Stimulated activated CD8-positive, alpha-beta memory T cell treated with anti-CD3 and anti-CD28 coated beads, Interleukin-4, amount 100 ng/mL, for 4 hours (primary cell): ENCODE measurements around the gene FERMT3.
"Not testable (repeated sequence)": the region's sequence is repeated elsewhere in the genome, so short reads cannot be mapped to it uniquely, and the experiment has no call there.

Source experiments
- DNase-seq, 2 donors: peaks; one replicate each; pipeline ENCODE4 v3.0.0-alpha.2; 2020; ENCODE audit warnings: low read depth in 2 of 2, low spot score in 1 of 2

The FERMT3 gene

DNA sequence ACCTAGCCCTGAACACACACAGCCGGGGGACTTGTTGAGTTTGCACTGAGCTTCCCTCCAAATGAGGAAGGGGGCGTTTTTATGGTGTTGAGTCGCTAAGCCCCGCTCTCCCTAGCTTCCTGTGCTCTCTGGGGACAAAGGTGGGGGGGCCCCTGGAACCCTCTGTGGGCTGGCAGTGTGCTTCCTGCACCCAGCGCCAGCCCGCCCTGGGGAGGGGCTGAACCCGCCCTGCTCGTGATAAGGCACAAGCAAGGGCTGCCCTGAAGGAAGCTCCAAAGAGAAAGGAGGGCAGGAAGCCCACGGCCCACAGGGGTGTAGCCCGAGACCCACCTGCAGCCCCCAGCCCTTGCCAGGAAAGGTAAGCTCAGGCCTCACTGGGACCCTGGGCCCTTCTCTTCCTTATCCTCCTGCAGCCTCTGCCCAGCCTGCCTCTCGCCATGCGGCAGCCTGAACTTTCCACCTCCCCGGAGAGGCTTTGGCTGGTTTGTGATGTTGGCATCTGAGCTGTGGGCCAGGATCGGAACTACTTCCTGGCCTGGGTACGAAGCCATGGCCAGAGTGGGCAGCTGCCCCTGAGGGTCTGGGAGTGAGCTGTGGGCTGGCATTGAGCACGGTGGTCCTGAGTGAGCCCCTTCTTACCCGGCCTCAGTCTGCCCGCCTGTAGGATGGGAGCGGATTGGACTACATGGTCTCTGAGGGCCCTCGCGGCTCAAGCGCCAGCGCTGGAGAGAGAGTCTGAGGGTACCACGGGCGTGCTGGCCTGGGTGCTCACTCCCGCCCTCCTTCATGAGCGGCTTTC, at the start of gene FERMT3:
FERMT3 (plus strand) TSS at position 265 of the 799 bp plus-strand sequence. CDS start 644 bp downstream, outside the sequence.
- DNase-seq = peak in 1 of 2 donors; percentile 57

DNA sequence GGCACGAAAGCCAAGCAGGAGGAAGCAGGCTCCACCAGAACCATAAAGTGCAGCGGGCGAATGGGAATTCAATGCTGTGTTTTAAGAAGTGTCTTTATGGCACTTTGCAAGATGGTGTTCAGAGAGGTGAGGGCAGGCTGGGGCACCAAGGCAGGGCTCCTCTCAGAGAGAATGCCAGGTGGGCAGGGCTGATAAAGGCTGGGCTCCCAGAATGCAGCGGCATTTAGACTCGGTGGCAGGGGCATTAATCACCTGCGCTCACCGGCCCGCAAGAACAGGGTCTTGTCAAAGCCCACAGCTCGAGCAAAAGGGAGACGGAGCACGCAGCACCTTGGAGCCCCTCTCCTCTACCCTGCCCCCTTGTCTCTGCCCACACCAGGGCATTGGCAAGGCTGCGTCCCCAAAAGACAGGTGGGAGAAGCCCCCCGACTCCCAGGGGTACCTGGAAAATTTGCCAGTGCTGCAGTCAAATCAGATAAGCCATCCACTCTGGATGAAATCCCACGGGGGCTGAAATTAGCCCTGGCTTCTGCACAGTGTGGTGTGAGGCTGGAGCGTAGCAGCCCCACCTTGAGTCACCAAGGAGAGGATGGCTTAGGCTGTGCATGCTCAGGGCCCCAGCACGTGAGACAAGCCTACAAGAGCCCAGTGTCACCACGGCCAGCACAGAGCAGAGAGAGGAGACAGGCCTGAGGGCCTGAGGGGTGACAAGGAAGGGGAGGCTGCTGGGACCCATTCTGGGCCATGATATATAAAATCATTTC, 48.7 kb upstream of the FERMT3 start:
- no peak for DNase-seq

DNA sequence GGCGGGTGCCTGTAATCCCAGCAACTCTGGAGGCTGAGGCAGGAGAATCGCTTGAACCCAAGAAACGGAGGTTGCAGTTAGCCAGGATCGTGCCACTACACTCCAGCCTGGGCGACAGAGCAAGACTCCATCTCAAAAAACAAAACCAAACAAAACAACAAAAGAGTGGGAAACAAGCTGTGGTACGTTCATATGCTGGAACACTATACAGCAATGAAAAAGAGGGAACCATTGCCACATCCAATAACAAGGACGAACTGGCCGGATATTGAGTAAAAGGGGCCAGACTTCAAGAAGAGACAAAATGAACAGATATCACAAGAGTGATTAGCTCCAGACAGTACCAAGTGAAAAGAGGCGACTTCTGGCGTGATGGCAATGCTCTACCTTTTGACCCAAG, 45.5 kb upstream of the FERMT3 start:
- no peak for DNase-seq

DNA sequence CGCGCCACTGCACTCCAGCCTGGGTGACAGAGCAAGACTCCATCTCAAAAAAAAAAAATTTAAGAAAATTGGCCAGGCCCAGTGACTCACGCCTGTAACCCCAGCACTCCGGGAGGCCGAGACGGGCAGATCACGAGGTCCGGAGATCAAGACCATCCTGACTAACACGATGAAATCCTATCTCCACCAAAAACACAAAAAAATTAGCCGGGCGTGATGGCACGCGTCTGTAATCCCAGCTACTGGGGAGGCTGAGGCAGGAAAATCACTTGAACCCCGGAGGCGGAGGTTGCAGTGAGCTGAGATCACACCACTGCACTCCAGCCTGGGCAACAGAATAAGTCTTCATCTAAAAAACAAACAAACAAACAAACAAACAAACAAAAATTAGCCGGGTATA, 43.8 kb upstream of the FERMT3 start:
- DNase-seq = not testable (repeated sequence)

DNA sequence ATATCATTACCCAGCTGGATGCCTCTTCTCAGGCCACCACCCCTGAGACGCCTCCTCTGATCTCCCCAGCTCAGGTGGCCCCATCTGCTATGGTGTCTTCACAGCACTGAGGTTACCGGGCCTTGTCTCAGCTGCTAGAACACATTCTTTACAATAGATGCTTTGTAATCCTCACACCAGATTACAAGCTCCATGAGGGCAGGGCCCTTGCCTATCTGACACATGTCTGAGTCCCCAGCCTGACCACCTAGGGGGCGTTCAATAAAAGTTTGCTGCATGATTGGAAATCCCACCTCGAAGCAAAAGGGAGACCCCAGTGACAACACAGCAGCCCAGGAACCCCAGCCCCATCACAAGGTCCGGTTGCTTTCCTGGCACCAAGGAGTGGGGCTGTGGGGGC, 42.6 kb upstream of the FERMT3 start:
- DNase-seq = no peak

DNA sequence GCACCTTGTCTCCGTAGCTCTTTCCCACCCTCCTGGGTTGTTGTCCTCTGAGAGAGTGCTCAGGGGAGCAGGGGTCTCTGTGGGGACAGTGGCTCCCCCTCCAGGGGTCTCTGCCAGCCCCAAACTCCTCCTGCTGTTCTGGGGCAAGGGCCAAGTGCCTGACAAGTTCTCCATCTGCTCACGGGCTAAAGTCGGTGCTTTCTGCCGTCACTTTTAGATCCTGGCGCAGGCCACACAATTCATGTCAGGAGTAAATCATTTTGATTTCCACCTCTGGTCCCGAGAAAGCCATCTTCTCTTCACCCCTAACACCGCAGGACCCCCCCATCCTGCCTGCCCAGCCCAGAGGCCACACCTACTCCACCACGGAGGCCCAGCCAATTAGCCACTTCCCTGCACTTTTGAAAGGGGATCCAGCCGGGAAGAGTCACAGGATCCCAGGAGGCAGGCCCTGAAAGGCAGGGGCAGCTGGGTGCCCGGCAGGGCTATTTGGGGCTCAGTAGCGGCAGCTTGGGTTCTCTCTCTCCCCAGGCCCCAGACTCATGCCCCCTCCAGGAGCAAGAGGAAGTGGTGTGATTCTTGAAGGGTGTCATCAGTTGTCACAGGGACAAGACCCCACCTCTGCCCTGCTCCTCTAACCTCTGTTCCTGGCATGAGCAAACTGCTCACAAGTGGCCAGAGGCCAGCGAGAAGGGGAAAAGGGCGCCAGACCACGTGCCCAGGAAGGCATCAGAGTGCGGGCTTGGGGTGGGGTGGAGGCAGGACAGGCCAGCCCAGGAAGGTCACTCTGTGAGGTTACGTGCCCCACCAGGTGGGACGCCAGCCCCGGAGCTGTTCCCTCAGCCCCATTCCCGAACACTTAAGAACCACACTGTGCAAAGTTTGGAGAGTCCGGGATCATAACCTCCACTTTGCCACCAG, 41.9 kb upstream of the FERMT3 start:
- no peak for DNase-seq

DNA sequence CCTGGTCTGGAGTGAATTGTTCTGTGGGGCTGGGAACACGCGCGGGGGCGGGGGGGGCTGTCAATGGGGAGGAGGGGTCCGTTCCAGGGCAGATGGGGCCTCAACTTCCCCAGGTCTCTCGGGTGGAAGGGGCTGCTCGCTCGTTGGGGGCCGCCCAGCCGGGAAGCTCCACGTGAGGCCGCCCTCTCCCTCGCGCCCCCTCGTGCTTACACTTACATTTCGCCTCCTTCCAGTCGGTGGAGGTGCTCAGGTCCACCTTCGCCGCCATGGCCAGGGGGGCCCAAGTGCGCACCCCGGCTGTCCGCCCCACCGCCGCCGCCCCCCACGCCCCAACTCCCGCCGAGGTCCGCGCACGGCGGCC, 41.1 kb upstream of the FERMT3 start:
- no peak for DNase-seq

DNA sequence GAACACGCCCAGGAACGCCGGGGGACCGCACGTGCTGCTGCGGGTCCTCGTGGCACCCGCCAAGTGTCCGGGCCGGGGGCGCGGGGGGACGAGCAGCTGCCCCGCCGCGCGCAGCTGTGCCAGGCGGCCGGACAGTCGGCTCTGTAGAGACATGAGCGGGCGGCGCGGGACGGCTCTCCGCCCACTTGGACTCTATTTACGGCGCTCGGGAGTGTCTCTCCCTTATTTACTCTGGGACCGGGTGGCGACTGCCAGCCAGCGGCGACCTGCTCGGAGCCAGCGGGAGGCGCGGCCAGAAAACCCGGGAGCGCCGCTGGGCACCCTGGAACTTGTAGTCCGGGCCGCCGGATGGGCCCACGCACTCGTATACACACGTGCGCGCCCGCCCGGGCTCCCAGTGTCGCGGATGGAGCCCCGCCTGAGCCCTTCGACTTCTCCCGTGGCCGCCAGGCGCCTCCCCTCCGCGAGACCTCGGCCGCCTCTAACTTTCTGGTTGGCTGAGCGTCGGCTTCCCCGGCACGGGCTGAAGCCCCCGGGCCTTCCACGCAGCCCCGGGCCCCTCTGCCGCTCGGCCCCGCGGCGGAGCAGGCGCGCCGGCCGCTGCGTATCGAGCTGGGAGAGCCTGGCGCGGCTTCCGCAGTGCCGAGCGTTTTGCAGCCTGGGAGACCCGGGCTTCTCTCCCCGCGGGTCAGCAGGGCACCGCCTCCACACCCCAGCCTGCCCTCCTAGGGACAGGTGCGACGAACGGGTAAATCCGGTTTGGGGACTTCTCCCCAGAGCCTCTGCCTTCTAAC, 40.5 kb upstream of the FERMT3 start, which contains the start of gene MACROD1:
MACROD1 (minus strand) TSS at position 272 of the 794 bp plus-strand sequence; CDS start at position 153, 119 bp downstream.
- DNase-seq = peak; percentile 58 to 72

DNA sequence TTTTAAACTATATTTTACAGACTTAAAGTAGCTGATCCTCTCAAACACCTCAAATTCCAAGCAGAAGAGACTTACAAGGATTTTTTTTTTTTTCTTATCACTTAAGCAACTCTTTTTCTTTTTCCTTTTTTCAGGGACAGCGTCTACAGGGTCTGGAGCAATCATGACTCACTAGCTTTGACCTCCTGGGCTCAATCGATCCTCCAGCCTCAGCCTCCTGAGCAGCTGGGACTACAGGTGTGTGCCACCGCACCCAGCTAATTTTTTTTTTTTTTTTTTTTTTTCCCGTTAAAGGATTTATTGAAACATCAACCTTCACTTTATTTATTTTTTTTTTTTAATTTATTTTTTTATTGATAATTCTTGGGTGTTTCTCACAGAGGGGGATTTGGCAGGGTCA, 36.1 kb upstream of the FERMT3 start:
- no peak for DNase-seq

DNA sequence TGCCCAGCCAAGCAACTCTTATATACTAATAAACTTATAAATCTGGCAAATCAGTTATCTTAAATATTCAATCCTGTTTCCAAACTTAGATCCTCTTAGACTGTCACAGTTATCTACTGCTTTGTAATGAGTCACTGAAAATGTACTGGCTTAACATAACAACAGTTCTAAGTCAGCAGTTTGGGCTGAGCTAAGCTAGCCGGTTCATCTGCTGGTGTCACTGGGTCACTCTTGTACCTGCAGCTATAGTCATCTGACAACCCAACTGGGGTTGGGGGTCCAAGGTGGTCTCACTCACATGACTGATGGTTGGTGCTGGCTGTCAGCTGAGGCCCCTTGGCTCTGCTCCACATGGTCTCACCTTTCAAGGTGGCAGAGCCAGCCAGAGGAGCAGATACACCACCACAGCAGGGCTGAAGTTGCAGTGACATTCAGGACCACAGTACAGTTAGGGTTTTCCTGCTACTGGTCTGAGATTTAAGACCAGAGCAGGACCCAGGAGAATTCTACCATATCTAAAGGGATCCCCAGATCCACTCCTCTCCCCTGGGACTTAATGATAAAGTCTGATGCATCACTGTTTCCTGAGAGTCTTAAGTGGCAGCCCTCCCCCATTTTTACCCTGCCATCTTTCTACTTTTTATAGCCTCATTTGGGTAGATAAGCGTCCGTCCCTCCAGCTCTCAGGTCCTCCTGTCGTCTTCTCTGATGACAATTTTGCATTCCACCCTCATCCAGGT, 32.7 kb upstream of the FERMT3 start:
- DNase-seq = no peak

DNA sequence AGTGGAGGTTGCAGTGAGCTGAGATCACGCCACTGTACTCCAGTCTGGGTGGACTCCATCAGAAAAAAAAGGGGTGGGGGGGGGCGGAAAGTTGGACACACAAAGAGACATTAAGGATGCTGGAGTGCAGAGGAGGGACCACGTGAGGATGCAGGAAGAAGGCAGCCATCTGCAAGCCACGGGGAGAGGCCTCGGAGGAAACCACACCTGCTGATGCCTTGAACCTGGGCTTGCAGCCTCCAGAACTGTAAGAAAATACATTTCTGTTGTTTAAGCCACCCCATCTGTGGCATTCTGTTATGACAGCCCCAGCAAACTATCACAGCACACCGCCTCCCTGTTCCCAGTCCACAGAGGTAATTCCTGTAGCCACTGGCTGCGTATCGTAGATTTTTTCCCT, 29.8 kb upstream of the FERMT3 start:
- no peak for DNase-seq

DNA sequence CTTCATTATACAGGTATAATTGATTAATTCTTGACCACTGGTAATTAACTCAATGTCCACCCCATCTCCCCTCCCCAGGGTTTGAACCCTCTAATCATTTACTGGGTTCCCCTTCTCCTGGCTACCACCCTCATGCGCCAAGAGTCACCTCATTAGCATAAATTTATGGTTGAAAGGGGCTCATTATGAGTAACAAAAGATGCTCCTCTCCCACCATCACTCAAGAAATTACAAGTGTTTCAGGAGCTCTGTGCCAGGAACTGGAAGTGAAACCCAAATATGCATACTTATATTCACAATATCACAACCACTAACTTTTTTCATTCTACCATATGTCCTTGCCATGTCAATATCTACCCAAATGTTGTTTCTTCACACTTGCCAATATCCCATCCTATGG, 28.3 kb upstream of the FERMT3 start:
- DNase-seq = no peak

DNA sequence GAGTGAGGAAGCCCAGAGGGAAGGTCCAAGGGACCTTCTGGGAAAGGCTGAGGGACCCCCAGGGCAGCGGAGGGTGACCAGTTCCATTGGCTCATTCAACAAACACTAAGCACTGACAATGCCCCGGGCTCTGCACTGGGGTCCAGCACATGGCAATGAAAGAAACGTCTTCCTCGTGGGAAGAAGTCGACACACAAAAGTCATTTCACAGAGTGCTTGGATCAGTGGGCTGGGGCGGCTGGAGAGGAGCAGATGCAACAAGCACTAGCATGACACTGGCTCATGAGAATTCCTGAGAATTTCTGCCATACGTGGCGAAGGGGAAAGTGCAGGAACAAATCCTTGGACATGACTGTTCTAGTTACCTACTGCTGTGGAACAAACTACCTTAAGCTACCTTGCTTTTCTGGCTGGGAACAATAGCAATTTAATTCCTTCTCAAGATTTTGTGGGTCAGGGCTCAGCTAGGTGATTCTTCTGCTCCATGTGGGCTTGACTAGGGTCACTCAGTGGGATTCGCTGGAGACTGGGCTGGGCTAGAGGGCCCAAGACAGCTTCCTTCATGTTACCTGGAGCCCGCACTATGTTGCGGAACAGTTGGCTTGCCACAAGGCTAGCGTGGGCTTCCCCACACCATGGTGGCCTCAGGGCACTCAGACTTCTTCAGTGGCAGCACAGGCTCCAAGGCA, 27.4 kb upstream of the FERMT3 start:
- no peak for DNase-seq

DNA sequence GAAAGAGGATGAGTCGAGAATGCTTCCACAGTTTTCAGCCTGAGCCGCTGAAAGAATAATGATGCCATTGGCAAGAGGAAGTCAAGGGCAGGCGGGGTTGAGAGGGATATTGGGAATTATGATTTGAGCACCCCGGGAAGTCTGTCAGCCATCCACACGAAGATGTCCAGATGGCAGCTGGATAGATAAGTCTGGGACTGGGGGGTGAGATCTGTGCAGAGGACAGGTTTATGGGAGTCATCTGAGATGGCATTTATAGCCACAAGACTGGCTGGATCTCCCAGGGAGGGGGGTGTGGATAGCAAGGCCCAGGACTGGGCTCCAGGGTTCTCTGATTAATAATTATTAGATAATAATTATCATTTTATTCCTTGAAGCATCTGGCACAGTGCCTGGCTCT, 25.6 kb upstream of the FERMT3 start:
- no peak for DNase-seq

DNA sequence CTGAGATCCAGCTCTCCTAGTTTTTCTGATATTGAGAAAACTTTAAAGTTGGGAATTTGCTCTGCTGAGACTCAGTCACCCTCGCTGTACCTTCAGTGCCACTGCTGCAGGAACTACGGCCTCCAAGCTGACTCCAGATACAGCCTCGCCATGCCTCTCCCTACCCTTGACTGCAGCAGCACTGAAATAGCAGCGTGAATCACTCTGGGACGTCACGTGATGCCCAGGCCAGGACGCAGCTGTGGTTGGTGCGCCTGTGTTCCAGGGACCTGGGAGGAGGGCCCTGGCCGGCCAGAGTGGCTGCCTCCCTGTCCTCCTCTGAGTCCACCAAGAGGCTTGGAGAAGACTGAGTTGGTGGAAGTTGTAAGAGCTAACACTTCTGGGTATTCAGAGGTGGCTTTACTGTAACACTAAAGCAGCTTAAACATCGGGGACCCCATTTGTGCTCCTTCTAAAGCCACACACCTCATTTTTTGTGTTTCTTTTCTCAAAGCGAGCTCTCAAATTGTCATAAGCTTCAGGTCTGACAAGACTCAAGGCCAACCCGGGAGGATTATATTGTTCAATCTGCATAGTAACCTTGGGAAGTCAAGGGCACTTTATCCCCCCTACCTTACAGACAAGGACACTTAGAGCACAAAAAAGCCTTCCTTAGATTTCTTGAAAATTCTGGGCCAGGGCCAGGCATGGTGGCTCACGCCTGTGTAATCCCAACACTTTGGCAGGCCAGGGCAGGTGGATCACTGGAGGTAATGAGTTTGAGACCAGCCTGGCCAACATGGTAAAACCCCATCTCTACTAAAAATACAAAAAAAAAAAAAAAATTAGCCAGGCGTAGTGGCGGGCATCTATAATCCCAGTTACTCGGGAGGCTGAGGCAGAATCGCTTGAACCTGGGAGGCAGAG, 24.8 kb upstream of the FERMT3 start:
- DNase-seq = no peak

DNA sequence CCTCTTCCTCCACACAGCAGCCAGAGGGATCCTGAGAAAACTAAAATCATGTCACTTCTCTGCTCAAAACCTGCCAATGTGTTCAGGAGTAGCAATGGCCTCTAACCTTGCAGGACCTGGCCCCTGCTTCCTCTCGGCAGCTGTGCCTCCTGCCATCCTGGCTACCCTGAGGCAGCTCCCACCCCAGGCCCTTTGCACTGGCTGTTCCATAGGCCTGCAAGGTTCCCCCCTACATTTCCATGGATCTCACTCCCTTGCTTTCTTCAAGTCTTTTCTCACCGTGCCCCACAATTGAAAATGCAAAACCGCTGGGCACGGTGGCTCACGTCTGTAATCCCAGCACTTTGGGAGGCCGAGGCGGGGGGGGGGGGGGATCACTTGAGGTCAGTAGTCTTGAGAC, 22.6 kb upstream of the FERMT3 start:
- no peak for DNase-seq

DNA sequence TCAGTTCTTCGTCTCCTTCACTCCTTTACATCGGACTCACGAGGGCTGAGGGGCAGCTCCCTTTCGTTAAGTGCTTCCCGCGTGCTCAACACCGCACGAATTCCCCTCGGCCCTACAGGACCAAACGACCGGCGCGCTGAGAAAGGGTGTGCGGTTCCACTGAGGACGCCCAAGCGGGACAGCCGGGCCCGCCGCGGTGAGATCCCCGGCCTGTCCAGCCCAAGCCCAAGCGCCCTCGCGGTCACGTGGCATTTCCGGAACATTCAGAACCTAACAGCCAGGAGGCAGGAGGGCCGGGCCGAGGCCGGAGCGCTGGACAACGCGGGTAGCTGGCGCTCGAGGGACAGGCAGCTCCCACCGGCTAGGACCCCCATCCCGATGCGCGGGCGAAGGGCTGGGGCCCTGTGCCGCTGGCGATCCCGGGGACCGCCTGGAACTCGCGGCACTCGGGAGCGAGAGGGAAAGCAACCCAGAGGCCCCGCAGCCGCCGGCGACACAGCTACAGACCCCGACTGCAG, 21.3 kb upstream of the FERMT3 start:
- DNase-seq = no peak
